ENCODE results near the gene FOXL1. TPM values are rescaled to one million over a fixed set of nuclear protein-coding genes. Genes with fewer than 3 reads are reported as not detected.
"Not testable (repeated sequence)": the region's sequence is repeated elsewhere in the genome, so short reads cannot be mapped to it uniquely, and the experiment has no call there.

Gene FOXL1
- total RNA-seq, 1 donor from 2014 or later = 0.07 TPM

GRCh38 chr16:86584726-86585721, 6.7 kb downstream of the FOXL1 start:
- no peaks in the 10 kb centered on the region for H3K9me3 Mint-ChIP-seq
- Histone ChIP-seq H3K4me2 (no peak overlapping the region), H3K79me2 (ENCODE audit: low read depth) (no peaks in the 10 kb centered on the region), H3K9me3 (ENCODE audit: low read depth) (no peaks in the 10 kb centered on the region), H3K27ac (no peak overlapping the region), H4K20me1 (ENCODE audit: low read depth) (no peaks in the 10 kb centered on the region), H3F3A (ENCODE audit: low read depth) (no peaks in the 10 kb centered on the region), H3K4me3 (no peak overlapping the region), H3K4me1 (no peaks in the 10 kb centered on the region), H2AFZ (replicated peaks) (no peak overlapping the region), H3K27me3 (peaks cover 49% of the 10 kb centered on the region), H3K9ac (no peak overlapping the region), H3K36me3 (no peaks in the 10 kb centered on the region)
- no peak overlapping the region for H3K27ac Mint-ChIP-seq
- no peak for TF ChIP-seq EZH2 (IDR thresholded peaks at IDR 0.05)
- no peak for TF ChIP-seq EZH2phosphoT487 (IDR thresholded peaks at IDR 0.05)
- TF ChIP-seq CTCF (IDR thresholded peaks at IDR 0.05) = no peak
- DNase-seq (ENCODE audit: low spot score) = no peak
- H3K36me3 Mint-ChIP-seq = no peaks in the 10 kb centered on the region
- H3K27me3 Mint-ChIP-seq (ENCODE audit: insufficient read depth, low read depth) = peaks cover 24% of the 10 kb centered on the region
- no peak overlapping the region for H3K4me3 Mint-ChIP-seq
- peaks cover 4% of the 10 kb centered on the region for H3K4me1 Mint-ChIP-seq

- Histone ChIP-seq H2AFZ (replicated peaks) (no peak overlapping the region), H3F3A (ENCODE audit: low read depth) (no peaks in the 10 kb centered on the region), H3K9me3 (ENCODE audit: low read depth) (no peaks in the 10 kb centered on the region), H3K4me3 (no peak overlapping the region), H3K4me2 (no peak overlapping the region), H3K79me2 (ENCODE audit: low read depth) (no peaks in the 10 kb centered on the region), H3K27me3 (peaks cover 39% of the 10 kb centered on the region), H3K9ac (no peak overlapping the region), H4K20me1 (ENCODE audit: low read depth) (no peaks in the 10 kb centered on the region), H3K4me1 (no peaks in the 10 kb centered on the region), H3K36me3 (no peaks in the 10 kb centered on the region), H3K27ac (no peak overlapping the region)
- TF ChIP-seq EZH2 (IDR thresholded peaks at IDR 0.05) (no peak), CTCF (IDR thresholded peaks at IDR 0.05) (no peak), EZH2phosphoT487 (IDR thresholded peaks at IDR 0.05) (no peak)
- H3K4me3 Mint-ChIP-seq = no peak overlapping the region
- H3K9me3 Mint-ChIP-seq = no peaks in the 10 kb centered on the region
- no peak for DNase-seq (ENCODE audit: low spot score)
- no peaks in the 10 kb centered on the region for H3K36me3 Mint-ChIP-seq
- peaks cover 14% of the 10 kb centered on the region for H3K27me3 Mint-ChIP-seq (ENCODE audit: insufficient read depth, low read depth)
- H3K4me1 Mint-ChIP-seq = peaks cover 4% of the 10 kb centered on the region
- no peak overlapping the region for H3K27ac Mint-ChIP-seq
Observed at GRCh38 chr16:86585821-86586611, 7.7 kb downstream of the FOXL1 start.

- Histone ChIP-seq H3K27me3 (peaks cover 25% of the 10 kb centered on the region), H2AFZ (replicated peaks) (no peak overlapping the region), H4K20me1 (ENCODE audit: low read depth) (no peaks in the 10 kb centered on the region), H3K9me3 (ENCODE audit: low read depth) (no peaks in the 10 kb centered on the region), H3K9ac (no peak overlapping the region), H3K4me1 (no peaks in the 10 kb centered on the region), H3F3A (ENCODE audit: low read depth) (no peaks in the 10 kb centered on the region), H3K4me2 (no peak overlapping the region), H3K4me3 (no peak overlapping the region), H3K27ac (no peak overlapping the region), H3K79me2 (ENCODE audit: low read depth) (no peaks in the 10 kb centered on the region), H3K36me3 (no peaks in the 10 kb centered on the region)
- Mint-ChIP-seq H3K36me3 (no peaks in the 10 kb centered on the region), H3K4me1 (peaks cover 4% of the 10 kb centered on the region), H3K27me3 (ENCODE audit: insufficient read depth, low read depth) (peaks cover 8% of the 10 kb centered on the region), H3K9me3 (peaks cover 4% of the 10 kb centered on the region), H3K27ac (no peak overlapping the region), H3K4me3 (no peak overlapping the region)
- TF ChIP-seq EZH2 (IDR thresholded peaks at IDR 0.05) (no peak), EZH2phosphoT487 (IDR thresholded peaks at IDR 0.05) (no peak), CTCF (IDR thresholded peaks at IDR 0.05) (no peak)
- DNase-seq (ENCODE audit: low spot score) = no peak
Observed at GRCh38 chr16:86587487-86587886, 9.1 kb downstream of the FOXL1 start.

GRCh38 chr16:86587955-86588354, 9.6 kb downstream of the FOXL1 start:
- H3K27me3 ChIP-seq = peaks cover 22% of the 10 kb centered on the region
- H3K4me2 ChIP-seq; H3K9me3 Mint-ChIP-seq; H4K20me1 ChIP-seq (ENCODE audit: low read depth); H2AFZ ChIP-seq (replicated peaks); H3K9me3 ChIP-seq (ENCODE audit: low read depth); H3K9ac ChIP-seq; H3K27ac Mint-ChIP-seq; DNase-seq (ENCODE audit: low spot score); H3K4me1 Mint-ChIP-seq; H3K4me3 Mint-ChIP-seq; H3K79me2 ChIP-seq (ENCODE audit: low read depth); H3K36me3 Mint-ChIP-seq; H3K27ac ChIP-seq; H3K36me3 ChIP-seq; H3K27me3 Mint-ChIP-seq (ENCODE audit: insufficient read depth, low read depth); H3K4me3 ChIP-seq; H3K4me1 ChIP-seq; H3F3A ChIP-seq (ENCODE audit: low read depth): not testable (repeated sequence)

Measured in neural progenitor cell (in vitro differentiated cells).